ENCODE results near the gene PPFIA1.

Gene PPFIA1

DNA sequence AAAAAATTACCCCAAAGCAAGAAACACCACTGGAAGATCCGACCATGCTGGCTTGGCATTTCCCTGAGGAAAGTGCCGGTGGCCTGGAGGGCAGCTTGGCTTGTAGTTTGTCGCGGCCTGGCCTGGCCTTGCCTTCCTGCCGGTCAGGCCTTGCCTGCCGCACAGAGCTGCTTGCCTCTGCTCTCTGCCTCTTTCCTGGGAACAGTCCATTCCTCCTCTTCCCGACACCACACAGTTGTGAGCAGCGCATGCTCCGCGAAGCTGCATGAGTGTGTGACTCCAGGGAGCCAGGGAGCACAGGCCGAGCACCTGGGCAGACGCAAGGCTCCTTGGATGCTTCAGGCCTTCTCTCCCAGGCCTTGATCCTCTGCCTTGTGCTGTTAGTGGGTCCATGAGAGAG is 147.6 kb downstream of the PPFIA1 start:
- no peak for DNase-seq

DNA sequence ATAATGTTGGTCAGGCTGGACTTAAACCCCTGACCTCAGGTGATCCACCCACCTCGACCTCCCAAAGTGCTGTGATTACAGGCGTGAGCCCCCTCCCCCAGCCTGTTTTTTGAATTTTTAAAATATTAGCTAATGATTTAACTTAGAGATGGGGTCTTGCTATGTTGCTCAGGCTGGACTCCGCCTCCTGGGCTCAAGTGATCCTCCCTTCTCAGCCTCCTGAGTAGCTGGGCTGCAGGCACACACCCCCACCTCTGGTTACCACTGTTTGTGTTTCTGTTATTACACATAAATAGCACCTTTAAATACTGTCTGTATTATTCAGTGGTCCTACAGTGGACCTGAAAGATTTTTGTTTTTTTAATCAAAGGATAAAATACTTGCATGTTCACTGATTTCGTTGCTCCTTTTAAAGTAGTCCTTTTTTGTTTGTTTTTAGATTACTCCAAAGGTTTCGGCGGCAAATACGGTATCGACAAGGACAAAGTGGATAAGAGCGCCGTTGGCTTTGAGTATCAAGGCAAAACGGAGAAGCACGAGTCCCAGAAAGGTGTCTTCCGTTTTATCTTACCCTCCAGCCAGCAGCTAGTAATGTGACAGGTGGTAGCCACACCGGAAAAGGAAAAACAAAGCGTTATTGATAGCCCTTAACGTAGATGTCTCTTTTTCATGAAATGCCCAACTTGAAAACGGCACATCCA is 149.0 kb downstream of the PPFIA1 start:
- DNase-seq = no peak

DNA sequence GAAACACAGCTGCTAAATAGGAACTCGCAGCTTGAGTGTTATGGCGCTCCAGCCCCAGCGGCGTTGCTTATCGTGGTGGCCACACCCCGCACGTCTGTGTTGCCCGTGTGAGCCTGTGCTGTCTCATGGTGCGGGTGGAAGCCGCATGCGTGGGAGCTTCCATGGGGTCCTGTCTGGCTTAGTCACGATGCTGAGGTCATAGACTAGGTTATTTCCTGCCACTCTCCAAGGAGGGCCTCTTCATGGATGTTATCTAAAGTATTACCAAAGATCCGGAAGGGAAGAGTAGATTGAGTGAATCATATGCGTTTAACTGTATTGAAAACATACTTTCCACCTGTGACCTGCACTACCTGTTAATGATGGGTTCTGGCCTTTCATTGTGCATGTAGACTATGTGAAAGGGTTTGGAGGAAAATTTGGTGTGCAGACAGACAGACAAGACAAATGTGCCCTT is 149.5 kb downstream of the PPFIA1 start:
- no peak for DNase-seq

DNA sequence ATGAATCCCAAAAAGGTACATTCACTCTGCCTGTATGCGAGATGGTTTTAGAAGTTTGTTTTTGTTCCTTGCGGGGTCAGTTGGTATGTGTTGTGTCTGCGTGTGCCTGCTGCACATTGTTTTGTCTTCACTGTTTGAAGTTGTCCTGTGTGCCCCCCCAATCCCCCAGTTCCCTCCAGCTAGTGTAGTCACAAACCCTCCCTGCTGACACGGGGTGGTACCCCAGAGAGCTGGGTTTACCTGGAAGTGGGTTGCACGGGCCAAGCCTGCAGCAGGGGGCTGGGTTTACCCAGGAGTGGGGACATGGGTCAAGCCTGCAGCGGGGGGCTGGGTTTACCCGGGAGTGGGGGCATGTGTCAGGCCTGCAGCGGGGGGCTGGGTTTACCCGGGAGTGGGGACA is 150.0 kb downstream of the PPFIA1 start:
- no peak for DNase-seq

DNA sequence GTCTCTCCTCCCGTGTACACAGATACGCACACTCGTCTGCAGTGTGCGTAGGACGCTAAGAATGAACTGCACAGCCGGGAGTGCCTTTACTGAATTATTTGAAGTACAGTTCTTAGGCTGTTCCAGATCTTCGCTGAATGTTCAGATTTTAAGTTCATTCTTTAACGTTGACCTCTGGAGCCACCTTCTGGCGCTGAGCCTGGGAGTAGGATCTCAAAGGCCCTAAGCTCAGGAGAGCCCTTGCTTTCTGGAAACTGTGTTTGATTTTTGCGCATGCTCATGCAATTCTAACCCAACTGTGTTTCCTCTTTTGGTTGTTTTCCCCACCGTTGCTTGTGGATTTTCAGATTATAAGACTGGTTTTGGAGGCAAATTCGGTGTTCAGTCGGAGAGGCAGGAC is 150.6 kb downstream of the PPFIA1 start:
- no peak for DNase-seq

DNA sequence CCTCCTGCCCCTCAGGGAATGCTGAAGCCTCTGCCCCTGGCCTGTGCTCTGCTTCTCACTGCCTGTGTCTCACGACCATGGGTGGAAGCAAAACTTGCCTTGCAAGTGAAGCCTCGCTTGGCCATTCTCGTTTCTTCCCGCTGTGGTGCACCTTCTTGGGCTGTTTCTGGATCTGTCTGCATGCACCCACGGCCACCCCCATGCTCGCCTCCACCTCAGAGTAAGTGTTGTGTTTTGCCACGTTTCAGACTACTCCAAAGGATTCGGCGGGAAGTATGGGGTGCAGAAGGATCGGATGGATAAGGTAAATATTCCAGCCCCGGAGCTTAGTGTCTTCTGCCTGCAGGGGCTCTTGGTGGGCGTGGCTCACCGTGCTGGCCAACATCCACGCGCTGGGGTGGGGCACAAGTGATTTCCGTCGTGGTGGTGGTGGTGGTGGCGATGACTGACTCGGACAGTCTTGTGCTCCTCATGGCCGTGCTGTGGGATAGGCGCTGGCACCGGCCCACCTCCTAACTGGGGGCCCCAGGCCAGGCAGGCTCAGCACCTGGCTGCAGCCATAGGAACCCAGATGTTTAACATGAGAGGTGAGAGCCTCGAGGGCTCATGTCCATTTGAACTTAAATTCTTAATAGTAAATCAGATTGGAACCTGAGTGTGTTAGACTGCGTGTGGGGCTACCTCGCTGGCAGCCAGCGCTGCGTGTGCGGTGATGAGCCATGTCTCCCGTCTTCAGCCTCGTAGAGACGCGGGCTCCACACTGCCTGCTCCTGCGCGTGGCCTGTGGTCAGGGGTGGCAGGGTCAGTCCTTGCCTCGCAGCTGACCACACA is 152.4 kb downstream of the PPFIA1 start:
- no peak for DNase-seq

DNA sequence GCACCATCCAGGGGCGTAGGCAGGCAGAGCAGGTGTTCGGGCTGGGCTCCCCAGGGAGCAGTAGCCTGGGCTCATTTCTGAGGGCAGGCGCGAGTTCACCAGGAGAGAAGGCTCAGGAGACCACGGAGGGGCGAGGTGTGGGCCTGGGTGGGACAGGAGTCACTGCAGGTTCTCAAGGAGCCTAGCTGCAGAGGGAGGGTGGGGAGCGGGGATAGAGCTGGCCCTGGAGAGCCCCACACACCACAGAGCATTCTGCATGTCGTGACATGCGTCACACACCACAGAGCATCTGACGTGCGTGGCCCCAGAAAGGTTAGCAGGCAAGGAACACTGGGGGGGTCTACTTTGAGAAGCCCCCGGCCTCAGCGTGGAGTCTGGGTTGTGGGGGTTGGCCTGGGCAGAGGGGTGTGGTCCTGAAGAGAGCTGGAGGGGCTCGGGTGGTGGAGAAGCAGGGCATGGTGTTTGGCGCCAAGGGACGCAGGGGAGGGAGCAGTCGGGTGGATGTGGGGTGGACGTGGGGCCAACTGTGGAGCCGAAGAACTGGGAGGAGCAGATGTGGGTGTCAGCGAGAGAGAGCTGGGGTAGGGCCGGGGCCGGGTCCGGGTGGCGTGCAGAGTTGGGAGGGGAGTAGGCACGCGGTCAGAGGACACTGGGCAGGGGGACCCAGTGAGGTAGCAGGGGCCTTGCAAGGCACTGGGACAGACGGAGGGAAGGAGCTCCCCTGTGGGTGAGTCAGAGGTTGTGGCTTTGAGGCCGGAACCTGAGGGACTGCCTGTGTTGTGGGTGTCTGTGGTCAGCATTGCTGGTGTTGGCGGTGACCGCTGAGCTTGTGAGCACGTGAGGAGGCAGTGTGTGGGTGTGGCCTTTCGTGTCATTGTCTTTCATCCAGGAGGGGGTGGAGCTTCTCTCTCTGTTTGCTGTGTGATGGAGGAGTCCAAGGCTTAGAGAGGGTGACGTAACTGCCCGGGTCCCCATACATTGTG is 153.3 kb downstream of the PPFIA1 start:
- DNase-seq = no peak

DNA sequence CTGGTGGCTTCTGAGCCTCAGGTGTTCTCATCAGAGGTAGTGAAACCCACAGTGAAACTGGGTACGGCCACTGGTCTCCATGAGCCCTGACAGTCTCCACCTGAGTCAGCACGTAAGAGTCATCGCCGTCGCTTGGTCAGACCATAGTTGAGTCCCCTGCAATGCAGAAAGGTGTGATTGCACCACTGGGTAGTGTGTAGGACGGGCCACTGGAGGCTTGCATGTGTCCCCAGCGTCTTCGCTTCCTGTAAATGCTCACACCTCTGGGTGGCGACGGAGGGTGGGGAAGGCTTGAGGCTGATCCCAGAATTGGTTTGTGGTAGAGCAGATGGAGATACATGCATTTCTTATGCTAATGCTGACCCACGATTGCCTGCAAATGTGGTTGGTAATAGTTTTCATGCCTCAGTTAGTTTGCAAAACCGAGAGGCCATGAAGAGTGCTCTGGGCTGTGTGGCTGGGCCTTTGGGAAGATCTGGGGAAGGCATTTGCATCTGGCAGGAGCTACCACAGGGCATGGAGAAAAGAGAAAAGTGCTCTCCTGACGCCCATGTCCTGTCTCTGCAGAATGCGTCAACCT is 154.4 kb downstream of the PPFIA1 start:
- DNase-seq = no peak

DNA sequence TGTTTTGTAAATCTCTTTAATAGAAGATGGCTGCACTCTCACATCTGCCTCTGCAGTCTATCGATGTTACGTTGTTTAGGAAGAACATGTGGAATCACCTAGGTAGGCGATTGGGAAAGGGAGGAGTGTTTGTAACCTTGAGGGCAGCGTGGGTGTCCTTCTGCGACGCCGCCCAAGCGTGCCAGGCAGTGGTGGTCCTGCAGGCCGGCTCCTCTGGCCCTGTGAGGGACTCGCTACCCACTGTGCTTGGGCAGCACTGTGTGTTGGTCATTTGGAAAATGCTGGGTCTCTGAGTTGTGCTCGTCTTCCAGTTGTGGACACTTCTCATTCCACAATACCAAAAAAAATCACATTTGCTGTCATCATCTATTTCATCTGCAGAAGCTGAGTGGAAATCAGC is 156.9 kb downstream of the PPFIA1 start:
- DNase-seq = no peak

DNA sequence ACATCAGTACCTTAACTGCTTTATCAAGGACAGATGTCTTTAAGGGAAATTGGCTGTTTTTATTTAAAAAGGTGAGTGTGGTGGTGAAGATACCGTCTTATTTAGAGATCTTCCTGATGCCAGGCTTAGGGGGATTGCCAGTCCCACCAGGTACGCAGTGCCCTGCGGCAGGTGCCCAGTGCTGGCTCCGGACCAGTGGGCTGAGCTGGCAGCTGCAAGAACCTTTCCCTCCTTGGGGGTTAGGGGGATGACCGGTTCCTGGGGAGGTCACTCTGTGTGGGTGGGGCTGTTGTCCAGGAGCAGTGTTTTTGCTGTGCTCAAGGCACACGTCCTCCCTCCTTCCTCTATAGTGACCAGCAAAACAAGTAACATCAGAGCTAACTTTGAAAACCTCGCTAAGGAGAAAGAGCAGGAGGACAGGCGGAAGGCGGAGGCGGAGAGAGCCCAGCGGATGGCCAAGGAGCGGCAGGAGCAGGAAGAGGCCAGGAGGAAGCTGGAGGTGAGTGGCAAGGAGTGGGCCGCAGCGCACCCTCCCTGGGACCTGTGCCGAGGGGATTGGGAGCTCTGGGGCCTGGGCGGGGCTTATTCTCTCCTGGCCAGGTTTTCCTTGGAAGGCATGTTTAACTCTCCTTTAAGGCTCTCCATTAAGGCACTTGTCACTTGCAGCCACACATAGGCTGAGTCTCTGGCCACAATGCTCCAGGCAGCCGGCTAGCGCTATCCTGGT is 158.4 kb downstream of the PPFIA1 start:
- DNase-seq = no peak

DNA sequence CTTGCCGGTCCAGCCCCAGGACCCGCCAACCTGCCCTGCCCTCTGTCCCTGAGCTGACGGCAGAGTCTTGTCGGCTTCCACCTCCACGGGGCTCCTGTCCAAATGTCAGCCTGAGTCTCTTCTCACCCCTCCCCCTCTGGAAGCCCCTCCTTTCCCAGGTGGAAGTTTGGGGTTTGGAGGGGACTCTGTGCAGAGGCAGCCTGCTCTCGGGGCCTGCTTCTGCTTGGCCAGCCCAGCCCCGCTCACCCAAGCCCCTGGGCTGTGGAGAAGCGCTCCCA is 158.9 kb downstream of the PPFIA1 start:
- DNase-seq = no peak

DNA sequence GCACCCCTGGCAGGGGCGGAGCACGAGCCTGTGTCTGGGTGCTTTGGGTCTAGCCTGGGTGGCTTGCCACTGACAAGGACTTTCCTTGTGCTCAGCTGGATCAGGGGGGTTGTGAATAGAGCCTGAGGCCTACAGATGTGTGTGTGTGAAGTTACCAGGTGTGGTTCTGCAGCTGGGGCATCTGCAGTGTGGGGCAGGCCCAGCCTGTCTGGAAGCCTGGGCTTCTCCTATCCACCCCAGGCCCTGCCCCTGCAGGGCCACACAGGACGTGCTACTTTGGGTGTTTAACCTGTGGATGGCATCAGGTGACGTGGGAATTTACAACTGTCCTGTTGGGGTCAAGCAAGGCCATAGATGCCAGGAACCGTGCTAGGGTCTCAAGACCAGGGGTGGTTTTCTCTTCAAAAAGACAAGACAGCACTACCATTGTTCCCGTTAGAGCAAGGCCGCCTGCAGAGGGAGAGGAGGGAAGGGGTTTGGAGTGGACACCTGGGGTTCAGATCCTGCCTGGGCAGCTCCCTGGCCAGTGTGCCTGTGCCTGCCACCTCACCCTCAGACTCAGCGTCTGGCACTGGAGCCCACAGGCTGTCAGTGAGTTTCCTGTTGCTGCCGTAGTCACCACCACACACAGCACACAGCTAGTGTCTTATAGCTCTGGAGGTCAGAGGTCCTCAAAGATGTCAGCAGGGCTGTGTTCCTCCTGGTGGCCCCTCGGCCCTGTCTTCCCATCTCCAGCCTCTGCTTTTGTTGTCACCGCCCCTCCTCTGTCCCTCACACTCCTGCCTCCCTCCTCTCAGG is 159.4 kb downstream of the PPFIA1 start:
- no peak for DNase-seq

DNA sequence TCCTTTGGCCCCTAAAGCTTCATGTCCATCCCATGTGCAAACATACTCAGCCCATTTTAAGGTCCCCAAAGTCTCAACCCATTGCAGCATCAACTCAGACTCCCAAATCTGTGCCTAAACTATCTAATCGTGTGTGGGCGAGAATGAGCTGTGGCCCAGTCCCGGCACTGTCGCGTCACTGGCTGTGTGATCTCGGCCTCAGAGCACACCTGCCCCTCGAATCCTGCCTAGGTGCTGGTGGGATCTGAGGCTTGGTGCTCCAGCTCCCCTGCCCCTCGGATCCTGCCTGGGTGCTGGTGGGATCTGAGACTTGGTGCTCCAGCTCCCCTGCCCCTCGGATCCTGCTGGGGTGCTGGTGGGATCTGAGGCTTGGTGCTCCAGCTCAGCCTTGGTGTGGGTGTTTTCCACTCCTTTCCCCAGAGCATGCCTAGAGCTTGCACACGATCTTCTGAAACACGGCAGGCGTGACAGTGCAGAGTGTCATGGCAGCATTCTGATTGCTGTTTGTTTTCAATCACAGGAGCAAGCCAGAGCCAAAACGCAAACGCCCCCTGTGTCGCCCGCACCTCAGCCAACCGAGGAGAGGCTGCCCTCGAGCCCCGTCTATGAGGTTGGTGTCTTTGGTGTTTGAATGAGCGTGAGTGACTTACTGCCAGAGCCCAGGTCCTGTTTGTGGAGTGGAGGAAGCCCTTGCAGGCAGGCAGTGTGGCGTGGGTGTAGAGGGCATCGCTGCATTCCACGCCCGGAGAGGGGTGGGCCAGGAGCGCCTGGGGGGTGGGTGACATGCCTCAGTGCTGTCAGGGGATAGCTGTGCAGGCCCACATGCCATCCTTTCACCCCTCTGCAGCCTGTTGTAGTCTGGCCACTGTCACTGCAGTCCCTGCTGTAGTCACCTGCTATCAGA is 160.4 kb downstream of the PPFIA1 start:
- no peak for DNase-seq

DNA sequence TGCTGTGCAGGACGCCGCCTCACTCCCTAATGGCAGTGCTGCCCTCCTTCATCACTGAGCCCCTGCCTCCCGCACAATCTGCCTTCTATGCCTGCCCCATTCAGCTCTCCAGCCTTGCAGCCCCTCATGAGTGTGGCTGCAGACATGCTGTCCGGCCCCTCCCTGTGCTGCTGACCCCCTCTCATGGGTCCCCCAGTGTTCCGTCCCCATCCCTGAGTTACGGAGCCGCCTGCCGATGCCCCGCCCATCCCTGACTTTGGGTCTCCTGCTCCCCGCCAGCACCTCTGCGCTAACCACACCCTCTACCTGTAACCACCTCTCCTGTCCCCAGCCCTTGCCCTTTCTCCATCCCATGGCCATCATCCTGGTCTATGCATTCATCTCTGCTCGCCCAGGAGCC is 161.1 kb downstream of the PPFIA1 start:
- DNase-seq = no peak

DNA sequence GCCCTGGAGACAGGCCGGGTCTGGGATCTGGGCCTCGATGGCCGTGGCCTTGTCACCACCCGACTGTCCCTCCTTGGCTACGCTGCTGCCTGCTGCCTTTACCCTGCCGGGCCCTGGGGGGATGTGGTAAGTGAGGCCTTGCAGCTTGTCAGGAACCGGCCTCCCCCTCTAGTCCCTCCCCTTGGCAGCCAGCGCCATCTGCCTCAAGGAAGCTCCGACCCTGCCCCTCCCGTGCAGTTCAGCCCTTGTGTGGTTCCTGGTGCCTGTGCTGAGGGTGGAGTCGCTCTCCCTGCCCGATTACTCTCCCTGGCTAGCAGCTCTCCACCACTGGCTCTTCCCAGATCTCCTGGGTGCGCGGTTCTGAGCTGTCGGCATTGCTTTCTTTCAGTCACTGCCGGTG is 161.6 kb downstream of the PPFIA1 start:
- no peak for DNase-seq

DNA sequence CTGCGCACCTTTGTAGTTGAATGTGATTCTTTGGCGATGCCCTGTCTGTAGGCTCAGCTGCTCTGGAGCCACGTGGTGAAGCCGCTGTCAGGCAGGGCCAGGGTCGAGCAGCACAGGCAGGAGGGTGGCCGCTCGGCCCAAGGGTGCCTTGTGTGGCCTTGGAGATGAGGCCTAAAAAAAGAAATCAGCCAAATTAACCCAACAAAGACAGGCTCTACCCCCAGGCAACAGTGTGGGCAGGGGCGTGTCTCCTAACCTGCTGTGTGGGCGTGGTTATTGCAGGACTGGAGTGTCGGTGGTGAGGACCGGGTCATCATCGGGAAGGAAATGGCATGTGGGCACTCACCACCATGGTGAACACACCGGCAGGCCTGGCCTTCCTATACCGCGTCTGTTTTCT is 162.1 kb downstream of the PPFIA1 start:
- no peak for DNase-seq

DNA sequence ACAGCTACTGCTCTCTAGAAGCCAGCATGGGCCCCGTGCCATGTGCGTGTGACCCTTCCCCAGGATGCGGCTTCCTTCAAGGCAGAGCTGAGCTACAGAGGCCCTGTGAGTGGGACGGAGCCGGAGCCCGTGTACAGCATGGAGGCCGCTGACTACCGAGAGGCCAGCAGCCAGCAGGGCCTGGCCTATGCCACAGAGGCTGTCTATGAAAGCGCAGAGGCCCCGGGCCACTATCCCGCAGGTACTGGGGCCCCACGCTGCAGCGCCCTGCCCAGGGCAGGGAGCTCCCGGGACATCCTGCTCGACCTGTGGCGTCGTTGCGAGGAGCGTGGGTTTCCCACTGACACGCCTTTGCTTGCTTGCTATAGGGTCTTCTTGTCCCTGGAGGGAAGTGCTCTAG is 162.5 kb downstream of the PPFIA1 start:
- DNase-seq = no peak

DNA sequence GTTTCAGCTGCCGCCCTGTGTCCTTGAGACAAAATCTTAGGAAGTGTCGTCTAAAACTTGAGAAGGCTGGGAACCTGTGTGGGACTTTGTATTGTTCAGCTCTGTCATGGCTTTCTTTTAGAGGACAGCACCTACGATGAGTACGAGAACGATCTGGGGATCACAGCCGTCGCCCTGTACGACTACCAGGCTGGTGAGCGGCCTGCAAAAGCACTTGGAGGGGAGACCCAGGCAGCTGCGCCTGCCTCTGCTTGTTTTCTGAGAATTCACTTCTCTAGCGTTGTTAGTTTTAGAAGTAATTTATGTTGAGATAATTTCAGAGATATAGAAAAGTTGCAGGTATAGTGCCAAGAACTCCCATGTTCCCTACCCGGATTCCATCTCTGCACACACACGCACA is 163.0 kb downstream of the PPFIA1 start:
- DNase-seq = no peak
